RWPE1 (cell line): Measurements from ENCODE around the gene FBXW4.
"Not testable (repeated sequence)": the region's sequence is repeated elsewhere in the genome, so short reads cannot be mapped to it uniquely, and the experiment has no call there.

Source experiments
- CTCF ChIA-PET: fragments of 350-600 bp; sonication (Branson Sonifier 250); formaldehyde crosslinking; extraction: SDS; loops from one replicate; lab custom pipeline; 2021; lab: Yijun Ruan, JAX
- POLR2A ChIA-PET: fragments of 400-600 bp; formaldehyde crosslinking; extraction: SDS; loops from one replicate; lab custom pipeline; 2020; ENCODE audit warnings: antibody characterized with exemption; ENCODE audit not compliant: low non-redundant PET; lab: Yijun Ruan, JAX
- DNase-seq: peaks from one replicate; pipeline ENCODE4 v3.0.0; 2012; ENCODE audit warnings: low spot score
- H3K27ac ChIP-seq: fragments of 450-650 bp; 2 replicates; pipeline ENCODE4 v1.5.1; 2017
- TF ChIP-seq, protein P1 (sequence below): fragments of 450-650 bp; conservative IDR thresholded peaks from 2 replicates; pipeline ENCODE4 v1.5.1; 2017; ENCODE audit warnings: low read depth, mild to moderate bottlenecking

FBXW4 gene

DNA sequence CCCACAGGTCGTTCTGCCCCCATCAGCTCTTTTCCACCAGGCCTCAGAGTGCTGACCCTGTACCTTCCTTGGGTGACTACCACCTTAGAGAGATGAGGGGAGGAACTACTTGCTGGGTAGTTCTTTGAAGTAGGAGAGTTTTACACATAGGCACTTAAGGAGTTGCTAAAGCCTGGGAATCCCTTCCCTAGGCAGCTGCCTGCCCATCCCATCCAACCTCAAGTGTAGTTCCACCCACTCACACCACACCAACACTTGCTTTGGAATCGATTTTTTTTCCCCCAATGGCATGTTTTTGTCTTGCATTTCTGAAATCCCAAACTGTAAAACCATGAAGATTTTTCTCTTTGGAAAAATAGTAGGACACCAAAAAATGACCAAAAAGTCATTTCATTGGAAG is 47.7 kb downstream of the FBXW4 start:
- TF ChIP-seq, protein P1, sequence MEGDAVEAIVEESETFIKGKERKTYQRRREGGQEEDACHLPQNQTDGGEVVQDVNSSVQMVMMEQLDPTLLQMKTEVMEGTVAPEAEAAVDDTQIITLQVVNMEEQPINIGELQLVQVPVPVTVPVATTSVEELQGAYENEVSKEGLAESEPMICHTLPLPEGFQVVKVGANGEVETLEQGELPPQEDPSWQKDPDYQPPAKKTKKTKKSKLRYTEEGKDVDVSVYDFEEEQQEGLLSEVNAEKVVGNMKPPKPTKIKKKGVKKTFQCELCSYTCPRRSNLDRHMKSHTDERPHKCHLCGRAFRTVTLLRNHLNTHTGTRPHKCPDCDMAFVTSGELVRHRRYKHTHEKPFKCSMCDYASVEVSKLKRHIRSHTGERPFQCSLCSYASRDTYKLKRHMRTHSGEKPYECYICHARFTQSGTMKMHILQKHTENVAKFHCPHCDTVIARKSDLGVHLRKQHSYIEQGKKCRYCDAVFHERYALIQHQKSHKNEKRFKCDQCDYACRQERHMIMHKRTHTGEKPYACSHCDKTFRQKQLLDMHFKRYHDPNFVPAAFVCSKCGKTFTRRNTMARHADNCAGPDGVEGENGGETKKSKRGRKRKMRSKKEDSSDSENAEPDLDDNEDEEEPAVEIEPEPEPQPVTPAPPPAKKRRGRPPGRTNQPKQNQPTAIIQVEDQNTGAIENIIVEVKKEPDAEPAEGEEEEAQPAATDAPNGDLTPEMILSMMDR = no peak
- ChIA-PET CTCF (interaction anchor here (0.5 to 0.6 kb wide), 3 partner anchors 45 to 906 kb away, joined by 3 to 4 read pairs (median 3); no protein-coding TSS in a partner anchor), POLR2A (no interaction called here)
- DNase-seq = no peak
- no peak overlapping the region for H3K27ac ChIP-seq

DNA sequence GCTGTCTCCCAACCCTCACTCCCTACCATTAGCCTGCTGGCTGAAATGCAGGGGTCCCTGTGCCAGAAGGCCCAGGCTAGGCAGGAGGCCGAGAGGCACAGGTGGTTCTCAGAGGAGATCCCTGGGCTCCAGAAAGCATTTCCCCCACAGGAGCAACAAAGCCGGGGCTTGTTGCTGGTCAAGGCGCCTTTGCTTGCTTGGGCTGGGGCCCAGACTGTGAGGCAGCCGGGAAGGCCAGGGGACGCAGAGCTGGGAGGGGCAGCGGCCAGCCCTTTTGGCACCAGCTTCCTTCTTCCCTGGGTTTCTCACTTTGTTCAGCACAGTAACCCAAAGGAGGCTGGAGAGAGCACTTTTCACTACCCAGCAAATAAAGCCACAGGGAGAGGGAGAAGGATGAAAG is 48.6 kb downstream of the FBXW4 start:
- no peak overlapping the region for H3K27ac ChIP-seq
- ChIA-PET CTCF (interaction anchor here (0.6 kb wide), 1 partner anchor 22 kb away, joined by 4 read pairs; no protein-coding TSS in a partner anchor), POLR2A (no interaction called here)
- TF ChIP-seq, protein P1 = no peak
- no peak for DNase-seq

GRCh38 chr10:101645659-101646058 is 49.3 kb downstream of the FBXW4 start:
- no peak for DNase-seq
- CTCF ChIA-PET = no interaction called here
- H3K27ac ChIP-seq = no peak overlapping the region
- TF ChIP-seq, protein P1 = no peak
- POLR2A ChIA-PET = no interaction called here

DNA sequence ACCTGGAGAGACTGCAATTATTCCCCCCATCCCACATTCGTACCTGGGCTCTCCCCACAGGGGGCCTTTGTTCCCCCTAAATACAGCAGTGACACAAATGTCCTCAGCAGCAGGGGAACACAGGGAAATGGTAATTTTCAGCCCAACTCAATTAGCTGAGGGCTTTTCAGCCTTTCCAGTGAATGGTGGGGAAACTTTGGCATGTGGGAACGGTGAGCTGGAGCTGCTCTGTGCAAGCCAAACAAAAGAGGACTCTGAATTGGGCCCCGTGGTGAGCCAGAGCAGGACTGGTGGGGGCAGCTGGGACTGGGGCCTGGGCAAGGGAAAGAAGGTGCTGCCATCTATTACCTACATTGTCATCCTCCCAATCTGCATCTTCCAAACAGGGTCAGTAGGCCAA is 51.0 kb downstream of the FBXW4 start:
- POLR2A ChIA-PET = no interaction called here
- CTCF ChIA-PET = no interaction called here
- H3K27ac ChIP-seq = no peak overlapping the region
- no peak for DNase-seq
- TF ChIP-seq, protein P1 = no peak

DNA sequence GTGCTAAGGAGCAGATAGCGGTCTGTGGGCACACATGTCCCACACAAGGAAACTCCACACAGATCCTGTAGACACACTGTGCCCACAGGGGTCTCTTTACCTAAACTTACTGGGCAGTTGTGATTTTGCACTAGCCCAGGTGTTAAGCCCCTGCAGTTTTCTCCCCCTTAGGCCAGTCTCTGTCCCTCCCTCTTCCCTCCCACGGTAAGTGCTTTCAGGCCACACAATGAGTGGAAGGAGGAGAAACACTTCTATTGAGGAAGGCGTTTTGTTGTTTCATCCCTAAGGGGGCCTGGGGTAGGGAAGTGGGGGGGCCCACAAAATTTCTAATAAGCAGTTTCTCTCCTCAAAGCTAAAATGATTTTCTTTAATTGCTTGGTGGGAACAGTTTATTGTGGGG is 51.4 kb downstream of the FBXW4 start:
- TF ChIP-seq, protein P1 = no peak
- ChIA-PET POLR2A (no interaction called here), CTCF (no interaction called here)
- H3K27ac ChIP-seq = no peak overlapping the region
- no peak for DNase-seq

- no peak for DNase-seq
- ChIA-PET POLR2A (no interaction called here), CTCF (interaction anchor here (0.7 kb wide), 1 partner anchor 497 kb away, joined by 3 read pairs; no protein-coding TSS in a partner anchor)
- TF ChIP-seq, protein P1 = no peak
- H3K27ac ChIP-seq = no peak overlapping the region
Measured at GRCh38 chr10:101639141-101639900, 55.6 kb downstream of the FBXW4 start.

GRCh38 chr10:101633510-101633909 is 61.5 kb downstream of the FBXW4 start:
- DNase-seq, CTCF ChIA-PET, H3K27ac ChIP-seq, POLR2A ChIA-PET: not testable (repeated sequence)
